Measurements from ENCODE around the gene KDM4B. TPM values are rescaled to one million over a fixed set of nuclear protein-coding genes. Genes with fewer than 3 reads are reported as not detected.

The KDM4B gene
- total RNA-seq, 2 experiments from 2014 or later = 46.3 to 46.6 TPM

- no peak overlapping the region for H3K27ac Mint-ChIP-seq
- H3K4me1 Mint-ChIP-seq (ENCODE audit: low read depth) = peaks cover 24% of the 10 kb centered on the region
- POLR2A ChIA-PET = no interaction called here
- H3K36me3 Mint-ChIP-seq (ENCODE audit: low read depth) = no peaks in the 10 kb centered on the region
- no peaks in the 10 kb centered on the region for H3K9me3 Mint-ChIP-seq
- ATAC-seq = no peak
- no peak overlapping the region for H3K4me3 Mint-ChIP-seq
- no peak for DNase-seq
- intact Hi-C loops (cut with micrococcal nuclease) = no loop called here
- no peaks in the 10 kb centered on the region for H3K27me3 Mint-ChIP-seq
- CTCF ChIA-PET = no interaction called here
- TF ChIP-seq CTCF (IDR thresholded peaks at IDR 0.05) = no peak
Measured at GRCh38 chr19:4985551-4985991, 16.7 kb downstream of the KDM4B start.

GRCh38 chr19:4986056-4986455 is 17.1 kb downstream of the KDM4B start:
- ChIA-PET POLR2A (no interaction called here), CTCF (interaction anchor here (1.1 kb wide), 1 partner anchor 176 kb away, joined by 5 read pairs; no protein-coding TSS in a partner anchor)
- H3K4me1 Mint-ChIP-seq (ENCODE audit: low read depth) = peaks cover 22% of the 10 kb centered on the region

GRCh38 chr19:4986471-4986891 is 17.6 kb downstream of the KDM4B start:
- Mint-ChIP-seq H3K27me3 (no peaks in the 10 kb centered on the region), H3K27ac (no peak overlapping the region), H3K4me1 (ENCODE audit: low read depth) (peaks cover 20% of the 10 kb centered on the region), H3K36me3 (ENCODE audit: low read depth) (no peaks in the 10 kb centered on the region), H3K4me3 (no peak overlapping the region), H3K9me3 (no peaks in the 10 kb centered on the region)
- intact Hi-C loops (cut with micrococcal nuclease) = no loop called here
- no peak for TF ChIP-seq CTCF (IDR thresholded peaks at IDR 0.05)
- DNase-seq = no peak
- POLR2A ChIA-PET = no interaction called here
- CTCF ChIA-PET = interaction anchor here (0.6 to 1.1 kb wide), 2 partner anchors 177 to 1019 kb away, joined by 3 to 5 read pairs; no protein-coding TSS in a partner anchor
- ATAC-seq = no peak

More at GRCh38 chr19:4986056-4986455, 17.1 kb downstream of the KDM4B start:
- no peak for DNase-seq
- ATAC-seq = no peak
- H3K27me3 Mint-ChIP-seq = no peaks in the 10 kb centered on the region
- intact Hi-C loops (cut with micrococcal nuclease) = no loop called here
- no peaks in the 10 kb centered on the region for H3K9me3 Mint-ChIP-seq
- no peak overlapping the region for H3K27ac Mint-ChIP-seq
- no peaks in the 10 kb centered on the region for H3K36me3 Mint-ChIP-seq (ENCODE audit: low read depth)
- no peak for TF ChIP-seq CTCF (IDR thresholded peaks at IDR 0.05)
- H3K4me3 Mint-ChIP-seq = no peak overlapping the region

- no peak overlapping the region for H3K27ac Mint-ChIP-seq
- no peaks in the 10 kb centered on the region for H3K27me3 Mint-ChIP-seq
- POLR2A ChIA-PET = no interaction called here
- ATAC-seq (no peak), DNase-seq (no peak)
- peaks cover 6% of the 10 kb centered on the region for H3K36me3 Mint-ChIP-seq (ENCODE audit: low read depth)
- no peak for TF ChIP-seq CTCF (IDR thresholded peaks at IDR 0.05)
- H3K9me3 Mint-ChIP-seq = peaks cover 4% of the 10 kb centered on the region
- intact Hi-C loops (cut with micrococcal nuclease) = no loop called here
- H3K4me3 Mint-ChIP-seq = no peak overlapping the region
- CTCF ChIA-PET = interaction anchor here (0.6 to 2.1 kb wide), 4 partner anchors 14 to 1020 kb away, joined by 3 to 7 read pairs (median 4); no protein-coding TSS in a partner anchor
- peaks cover 17% of the 10 kb centered on the region for H3K4me1 Mint-ChIP-seq (ENCODE audit: low read depth)
Measured at GRCh38 chr19:4987256-4987655, 18.3 kb downstream of the KDM4B start.

- H3K4me1 Mint-ChIP-seq (ENCODE audit: low read depth) = peaks cover 16% of the 10 kb centered on the region
Measured at GRCh38 chr19:4987692-4988370, 18.9 kb downstream of the KDM4B start.

More at GRCh38 chr19:4987692-4988370, 18.9 kb downstream of the KDM4B start:
- ChIA-PET POLR2A (no interaction called here), CTCF (interaction anchor here (0.8 to 2.1 kb wide), 2 partner anchors 14 to 43 kb away, joined by 3 to 7 read pairs; no protein-coding TSS in a partner anchor)
- TF ChIP-seq CTCF (IDR thresholded peaks at IDR 0.05) = no peak
- ATAC-seq (no peak), DNase-seq (no peak)
- no peak overlapping the region for H3K4me3 Mint-ChIP-seq
- H3K27ac Mint-ChIP-seq = no peak overlapping the region
- intact Hi-C loops (cut with micrococcal nuclease) = no loop called here
- H3K36me3 Mint-ChIP-seq (ENCODE audit: low read depth) = peaks cover 9% of the 10 kb centered on the region
- H3K9me3 Mint-ChIP-seq = peaks cover 4% of the 10 kb centered on the region
- no peaks in the 10 kb centered on the region for H3K27me3 Mint-ChIP-seq
